Glutamatergic neuron (in vitro differentiated cells): ENCODE results near the gene RPS6KA1. TPM values are rescaled to one million over a fixed set of nuclear protein-coding genes. Genes with fewer than 3 reads are reported as not detected.
A peak's percentile ranks its signal among the peaks of the same experiment; 100 is the strongest.

Experiments used
- DNase-seq: peaks from one replicate; pipeline ENCODE4 v3.0.0; 2022
- H3K27ac Mint-ChIP-seq: one replicate; pipeline ENCODE4 v1.8.0; 2020; ENCODE audit warnings: mild to moderate bottlenecking, mixed read lengths, inconsistent platforms; ENCODE audit not compliant: unreplicated experiment
- H3K27me3 Mint-ChIP-seq: one replicate; pipeline ENCODE4 v1.8.0; 2020; ENCODE audit warnings: mild to moderate bottlenecking, moderate library complexity, mixed read lengths, inconsistent platforms; ENCODE audit not compliant: unreplicated experiment
- H3K36me3 Mint-ChIP-seq: one replicate; pipeline ENCODE4 v1.8.0; 2020; ENCODE audit warnings: mild to moderate bottlenecking, mixed read lengths, inconsistent platforms; ENCODE audit not compliant: unreplicated experiment
- H3K4me1 Mint-ChIP-seq: one replicate; pipeline ENCODE4 v1.8.0; 2020; ENCODE audit warnings: mild to moderate bottlenecking, low read depth, mixed read lengths, inconsistent platforms; ENCODE audit not compliant: unreplicated experiment
- H3K4me3 Mint-ChIP-seq: one replicate; pipeline ENCODE4 v1.8.0; 2020; ENCODE audit warnings: mild to moderate bottlenecking, mixed read lengths, inconsistent platforms; ENCODE audit not compliant: unreplicated experiment
- H3K9me3 Mint-ChIP-seq: one replicate; pipeline ENCODE4 v1.8.0; 2020; ENCODE audit warnings: mild to moderate bottlenecking, moderate library complexity, mixed read lengths, inconsistent platforms; ENCODE audit not compliant: unreplicated experiment
- total RNA-seq: library from RNA; stranded (reverse); fragmentation: NEBNext Ultra II Directional; extraction: Animal tissue kit (Norgen Biotek cat#: 25700); gene quantifications from one replicate; pipeline ENCODE4 v1.2.1, GENCODE V29; 2021; ENCODE audit not compliant: unreplicated experiment
- TF ChIP-seq, protein P1 (sequence below): fragments of 200-600 bp; sonication (generic); IDR thresholded peaks from one replicate; pipeline ENCODE4 v1.5.0; 2021; ENCODE audit not compliant: partially characterized antibody, unreplicated experiment

Gene RPS6KA1
- total RNA-seq, 1 donor from 2014 or later = 10.8 TPM

DNA sequence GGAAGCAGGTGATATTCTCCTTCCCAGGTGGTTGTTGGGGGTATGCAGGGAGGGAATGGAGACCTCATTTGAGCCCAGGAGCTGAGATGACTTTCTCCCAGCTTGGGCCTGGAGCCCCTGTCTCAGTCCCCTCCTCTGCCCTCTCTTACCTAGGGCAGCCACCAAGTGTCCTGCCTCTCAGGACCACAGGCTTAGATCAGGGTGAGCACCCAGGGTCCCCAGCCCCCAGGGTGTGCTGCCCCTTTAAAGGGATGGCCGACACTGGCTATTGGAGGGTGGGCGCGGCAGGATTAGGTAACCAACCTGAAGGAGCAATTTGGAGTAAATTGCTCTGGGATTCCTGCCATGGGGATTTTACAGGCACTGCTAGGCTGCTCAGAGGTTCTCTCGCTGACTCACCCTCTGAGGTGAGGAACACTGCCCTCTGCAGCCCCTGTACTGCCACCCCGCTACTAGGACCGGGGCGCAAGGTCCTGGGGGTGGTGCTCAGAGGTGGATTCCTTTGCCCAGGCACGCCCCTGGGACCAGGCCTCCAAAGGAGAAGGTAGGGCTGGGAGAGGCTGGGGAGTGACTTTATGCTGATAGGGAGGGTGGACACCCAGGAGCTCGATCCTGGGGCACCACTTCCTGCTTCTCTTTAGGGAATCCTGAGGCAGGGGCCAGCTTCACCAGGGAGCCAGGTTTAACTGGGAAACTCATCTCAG, 1.5 kb downstream of the RPS6KA1 start:
- Mint-ChIP-seq H3K27ac (no peak overlapping the region), H3K36me3 (no peaks in the 10 kb centered on the region), H3K4me1 (no peaks in the 10 kb centered on the region), H3K4me3 (peak overlapping the region; percentile 85), H3K27me3 (peaks cover 7% of the 10 kb centered on the region), H3K9me3 (peaks cover 1% of the 10 kb centered on the region)
- DNase-seq = no peak
- TF ChIP-seq, protein P1, sequence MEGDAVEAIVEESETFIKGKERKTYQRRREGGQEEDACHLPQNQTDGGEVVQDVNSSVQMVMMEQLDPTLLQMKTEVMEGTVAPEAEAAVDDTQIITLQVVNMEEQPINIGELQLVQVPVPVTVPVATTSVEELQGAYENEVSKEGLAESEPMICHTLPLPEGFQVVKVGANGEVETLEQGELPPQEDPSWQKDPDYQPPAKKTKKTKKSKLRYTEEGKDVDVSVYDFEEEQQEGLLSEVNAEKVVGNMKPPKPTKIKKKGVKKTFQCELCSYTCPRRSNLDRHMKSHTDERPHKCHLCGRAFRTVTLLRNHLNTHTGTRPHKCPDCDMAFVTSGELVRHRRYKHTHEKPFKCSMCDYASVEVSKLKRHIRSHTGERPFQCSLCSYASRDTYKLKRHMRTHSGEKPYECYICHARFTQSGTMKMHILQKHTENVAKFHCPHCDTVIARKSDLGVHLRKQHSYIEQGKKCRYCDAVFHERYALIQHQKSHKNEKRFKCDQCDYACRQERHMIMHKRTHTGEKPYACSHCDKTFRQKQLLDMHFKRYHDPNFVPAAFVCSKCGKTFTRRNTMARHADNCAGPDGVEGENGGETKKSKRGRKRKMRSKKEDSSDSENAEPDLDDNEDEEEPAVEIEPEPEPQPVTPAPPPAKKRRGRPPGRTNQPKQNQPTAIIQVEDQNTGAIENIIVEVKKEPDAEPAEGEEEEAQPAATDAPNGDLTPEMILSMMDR = no peak

GRCh38 chr1:26531651-26532131, 2.1 kb downstream of the RPS6KA1 start:
- peaks cover 7% of the 10 kb centered on the region for H3K27me3 Mint-ChIP-seq
- no peak overlapping the region for H3K4me3 Mint-ChIP-seq
- TF ChIP-seq, protein P1 = no peak
- no peak overlapping the region for H3K27ac Mint-ChIP-seq
- no peaks in the 10 kb centered on the region for H3K4me1 Mint-ChIP-seq
- DNase-seq = no peak
- H3K36me3 Mint-ChIP-seq = no peaks in the 10 kb centered on the region
- H3K9me3 Mint-ChIP-seq = peaks cover 1% of the 10 kb centered on the region

GRCh38 chr1:26533951-26534509, 4.5 kb downstream of the RPS6KA1 start:
- H3K4me3 Mint-ChIP-seq = no peak overlapping the region
- H3K36me3 Mint-ChIP-seq = no peaks in the 10 kb centered on the region
- peaks cover 5% of the 10 kb centered on the region for H3K27me3 Mint-ChIP-seq
- TF ChIP-seq, protein P1 = no peak
- peaks cover 3% of the 10 kb centered on the region for H3K9me3 Mint-ChIP-seq
- no peaks in the 10 kb centered on the region for H3K4me1 Mint-ChIP-seq
- no peak for DNase-seq
- no peak overlapping the region for H3K27ac Mint-ChIP-seq

DNA sequence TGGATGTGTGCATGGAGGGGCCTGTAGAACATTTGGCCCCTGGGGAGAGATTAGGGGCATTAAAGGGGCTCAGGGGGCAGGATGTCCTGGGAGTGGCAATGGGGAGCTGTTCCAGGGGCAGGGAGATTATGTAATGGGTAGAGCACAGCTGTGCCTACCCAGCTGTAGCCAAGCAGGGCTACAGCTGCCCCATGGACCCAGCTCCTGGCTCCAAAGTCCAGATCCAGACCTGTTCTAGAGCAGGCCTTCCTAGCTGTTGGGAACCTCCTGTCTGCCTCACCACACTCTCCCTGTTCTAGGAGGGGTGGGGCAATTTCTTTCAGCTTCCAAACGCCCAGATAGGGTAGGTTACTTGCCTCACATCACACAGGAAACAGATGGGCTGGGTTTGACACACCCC, 5.6 kb downstream of the RPS6KA1 start:
- H3K4me1 Mint-ChIP-seq = no peaks in the 10 kb centered on the region
- H3K27ac Mint-ChIP-seq = no peak overlapping the region

GRCh38 chr1:26536081-26536480, 6.5 kb downstream of the RPS6KA1 start:
- peaks cover 2% of the 10 kb centered on the region for H3K27me3 Mint-ChIP-seq
- TF ChIP-seq, protein P1 = no peak
- peaks cover 2% of the 10 kb centered on the region for H3K9me3 Mint-ChIP-seq
- H3K36me3 Mint-ChIP-seq = no peaks in the 10 kb centered on the region
- H3K4me3 Mint-ChIP-seq = no peak overlapping the region
- no peaks in the 10 kb centered on the region for H3K4me1 Mint-ChIP-seq
- H3K27ac Mint-ChIP-seq = no peak overlapping the region
- no peak for DNase-seq

More for the DNA sequence above, 5.6 kb downstream of the RPS6KA1 start:
- no peak for DNase-seq
- H3K27me3 Mint-ChIP-seq = peaks cover 2% of the 10 kb centered on the region
- H3K9me3 Mint-ChIP-seq = peaks cover 2% of the 10 kb centered on the region
- TF ChIP-seq, protein P1 = no peak
- no peaks in the 10 kb centered on the region for H3K36me3 Mint-ChIP-seq
- H3K4me3 Mint-ChIP-seq = no peak overlapping the region
